ENCODE results near the gene IZUMO2.
"Not testable (repeated sequence)": the region's sequence is repeated elsewhere in the genome, so short reads cannot be mapped to it uniquely, and the experiment has no call there.

Gene IZUMO2

GRCh38 chr19:50136603-50137365 lies 26.3 kb downstream of the IZUMO2 start:
- H3K4me1 ChIP-seq (ENCODE audit: control insufficient read depth, insufficient read depth, low read length), result not testable (repeated sequence)

GRCh38 chr19:50135856-50136602 lies 27.1 kb downstream of the IZUMO2 start:
- not testable (repeated sequence) for H3K27ac ChIP-seq (ENCODE audit: low read length); H3K9ac ChIP-seq (ENCODE audit: low read length in 2 of 2); H3K4me3 ChIP-seq (ENCODE audit: low read length in 2 of 2); H3K4me1 ChIP-seq (ENCODE audit: control insufficient read depth, insufficient read depth, low read length); H3K36me3 ChIP-seq (ENCODE audit: control insufficient read depth in 2 of 2, insufficient read depth in 2 of 2, low read length in 2 of 2); H3K9me3 ChIP-seq (ENCODE audit: control insufficient read depth in 2 of 2, low read length in 2 of 2)
- peaks cover 0 to 13% of the 10 kb centered on the region in 2 donors for H3K27me3 ChIP-seq (ENCODE audit: control insufficient read depth in 1 of 2, insufficient read depth in 2 of 2, low read length in 2 of 2)

More at GRCh38 chr19:50136603-50137365, 26.3 kb downstream of the IZUMO2 start:
- not testable (repeated sequence) for H3K4me3 ChIP-seq (ENCODE audit: low read length in 2 of 2); H3K27ac ChIP-seq (ENCODE audit: low read length); H3K36me3 ChIP-seq (ENCODE audit: control insufficient read depth in 2 of 2, insufficient read depth in 2 of 2, low read length in 2 of 2); H3K9ac ChIP-seq (ENCODE audit: low read length in 2 of 2); H3K9me3 ChIP-seq (ENCODE audit: control insufficient read depth in 2 of 2, low read length in 2 of 2)
- peaks cover 0 to 13% of the 10 kb centered on the region in 2 donors for H3K27me3 ChIP-seq (ENCODE audit: control insufficient read depth in 1 of 2, insufficient read depth in 2 of 2, low read length in 2 of 2)

GRCh38 chr19:50134777-50135719 lies 28.0 kb downstream of the IZUMO2 start:
- not testable (repeated sequence) for H3K9ac ChIP-seq (ENCODE audit: low read length in 2 of 2); H3K9me3 ChIP-seq (ENCODE audit: control insufficient read depth in 2 of 2, low read length in 2 of 2); H3K27ac ChIP-seq (ENCODE audit: low read length); H3K4me3 ChIP-seq (ENCODE audit: low read length in 2 of 2); H3K36me3 ChIP-seq (ENCODE audit: control insufficient read depth in 2 of 2, insufficient read depth in 2 of 2, low read length in 2 of 2); H3K4me1 ChIP-seq (ENCODE audit: control insufficient read depth, insufficient read depth, low read length)
- peaks cover 0 to 13% of the 10 kb centered on the region in 2 donors for H3K27me3 ChIP-seq (ENCODE audit: control insufficient read depth in 1 of 2, insufficient read depth in 2 of 2, low read length in 2 of 2)

GRCh38 chr19:50133518-50134492 lies 29.3 kb downstream of the IZUMO2 start:
- not testable (repeated sequence) for H3K9ac ChIP-seq (ENCODE audit: low read length in 2 of 2); H3K9me3 ChIP-seq (ENCODE audit: control insufficient read depth in 2 of 2, low read length in 2 of 2); H3K27ac ChIP-seq (ENCODE audit: low read length); H3K4me1 ChIP-seq (ENCODE audit: control insufficient read depth, insufficient read depth, low read length); H3K36me3 ChIP-seq (ENCODE audit: control insufficient read depth in 2 of 2, insufficient read depth in 2 of 2, low read length in 2 of 2); H3K4me3 ChIP-seq (ENCODE audit: low read length in 2 of 2)
- peaks cover 0 to 13% of the 10 kb centered on the region in 2 donors for H3K27me3 ChIP-seq (ENCODE audit: control insufficient read depth in 1 of 2, insufficient read depth in 2 of 2, low read length in 2 of 2)

- H3K27ac ChIP-seq (ENCODE audit: low read length); H3K4me3 ChIP-seq (ENCODE audit: low read length in 2 of 2); H3K4me1 ChIP-seq (ENCODE audit: control insufficient read depth, insufficient read depth, low read length); H3K27me3 ChIP-seq (ENCODE audit: control insufficient read depth in 1 of 2, insufficient read depth in 2 of 2, low read length in 2 of 2); H3K36me3 ChIP-seq (ENCODE audit: control insufficient read depth in 2 of 2, insufficient read depth in 2 of 2, low read length in 2 of 2); H3K9ac ChIP-seq (ENCODE audit: low read length in 2 of 2); H3K9me3 ChIP-seq (ENCODE audit: control insufficient read depth in 2 of 2, low read length in 2 of 2): not testable (repeated sequence)
Measured at GRCh38 chr19:50104012-50104411, 59.1 kb downstream of the IZUMO2 start.

GRCh38 chr19:50103405-50103804 lies 59.7 kb downstream of the IZUMO2 start:
- H3K4me1 ChIP-seq (ENCODE audit: control insufficient read depth, insufficient read depth, low read length); H3K9ac ChIP-seq (ENCODE audit: low read length in 2 of 2); H3K4me3 ChIP-seq (ENCODE audit: low read length in 2 of 2); H3K27ac ChIP-seq (ENCODE audit: low read length); H3K27me3 ChIP-seq (ENCODE audit: control insufficient read depth in 1 of 2, insufficient read depth in 2 of 2, low read length in 2 of 2); H3K36me3 ChIP-seq (ENCODE audit: control insufficient read depth in 2 of 2, insufficient read depth in 2 of 2, low read length in 2 of 2); H3K9me3 ChIP-seq (ENCODE audit: control insufficient read depth in 2 of 2, low read length in 2 of 2): not testable (repeated sequence)

All from stomach smooth muscle (tissue), 2 donors.